Prostate gland (tissue), 2 donors: Measurements from ENCODE around the gene LURAP1L. TPM values are rescaled to one million over a fixed set of nuclear protein-coding genes. Genes with fewer than 3 reads are reported as not detected.
"Not testable (repeated sequence)": the region's sequence is repeated elsewhere in the genome, so short reads cannot be mapped to it uniquely, and the experiment has no call there.

Source experiments
- DNase-seq: peaks from one replicate; pipeline ENCODE4 v3.0.0-alpha.2; 2019; ENCODE audit warnings: low spot score
- H3K27ac ChIP-seq, 2 donors: fragments of 200-600 bp; sonication (generic); 2 replicates each; pipeline ENCODE4 v1.5.1; 2017 to 2019
- H3K27me3 ChIP-seq: fragments of 200-600 bp; sonication (generic); replicated peaks from 2 replicates; pipeline ENCODE4 v1.5.1; 2019; ENCODE audit not compliant: insufficient read depth
- H3K36me3 ChIP-seq, 2 donors: fragments of 200-600 bp; sonication (generic); 1 replicate in 1 of 2; 2 replicates in 1 of 2; pipeline versions ENCODE4 v1.5.1 to v1.8.1; 2017 to 2019
- H3K4me1 ChIP-seq: fragments of 200-600 bp; sonication (generic); replicated peaks from 2 replicates; pipeline ENCODE4 v1.5.1; 2019
- H3K4me3 ChIP-seq, 2 donors: fragments of 200-600 bp; sonication (generic); 2 replicates each; pipeline ENCODE4 v1.5.1; 2017 to 2019
- H3K9me3 ChIP-seq: fragments of 200-600 bp; sonication (generic); 2 replicates; pipeline ENCODE4 v1.5.1; 2017
- POLR2A ChIP-seq: fragments of 450-650 bp; IDR thresholded peaks from one replicate; pipeline ENCODE4 v1.6.1; 2016; ENCODE audit warnings: antibody characterized with exemption, mild to moderate bottlenecking
- POLR2AphosphoS5 ChIP-seq: sonication (generic); formaldehyde crosslinking; IDR thresholded peaks from one replicate; pipeline ENCODE4 v1.6.1; 2017; ENCODE audit warnings: antibody characterized with exemption
- WGBS: methylation state at CpG from one replicate; pipeline ENCODE4 v1.1.5; 2018; 5-methylcytosine and 5-hydroxymethylcytosine counted together
- intact Hi-C: fragments of 100-400 bp; cut with DNase I; formaldehyde crosslinking; loops from one replicate; pipeline ENCODE4 v1.14.2; 2022
- small RNA-seq, 2 donors: library from RNA; depleted of rRNA; stranded (forward); fragments of <200 nt; gene quantifications; one replicate each; pipeline ENCODE3, GENCODE V24; 2016
- total RNA-seq, 2 donors: library from RNA; depleted of rRNA; stranded (reverse); fragments of >200 nt; gene quantifications; one replicate each; pipeline ENCODE4 v1.1.0, GENCODE V29; 2016
- TF ChIP-seq, protein P1 (sequence below), 4 experiments: fragments of 200-600 bp in 2 of 4; fragments of 450-650 bp in 2 of 4; sonication (generic) in 2 of 4; IDR thresholded peaks; 1 replicate in 3 of 4; 2 replicates in 1 of 4; pipeline ENCODE4 v1.5.1; 2016 to 2019; ENCODE audit warnings: antibody characterized with exemption in 4 of 4, mild to moderate bottlenecking in 2 of 4, moderate library complexity in 2 of 4

The LURAP1L gene
- total RNA-seq, 2 donors from 2014 or later: 2.7 to 8.8 TPM

- Histone ChIP-seq H3K4me3 (no peak overlapping the region), H3K4me1 (no peaks in the 10 kb centered on the region), H3K27me3 (no peaks in the 10 kb centered on the region), H3K9me3 (no peaks in the 10 kb centered on the region), H3K36me3 (no peaks in the 10 kb centered on the region), H3K27ac (no peak overlapping the region)
- TF ChIP-seq, protein P1, sequence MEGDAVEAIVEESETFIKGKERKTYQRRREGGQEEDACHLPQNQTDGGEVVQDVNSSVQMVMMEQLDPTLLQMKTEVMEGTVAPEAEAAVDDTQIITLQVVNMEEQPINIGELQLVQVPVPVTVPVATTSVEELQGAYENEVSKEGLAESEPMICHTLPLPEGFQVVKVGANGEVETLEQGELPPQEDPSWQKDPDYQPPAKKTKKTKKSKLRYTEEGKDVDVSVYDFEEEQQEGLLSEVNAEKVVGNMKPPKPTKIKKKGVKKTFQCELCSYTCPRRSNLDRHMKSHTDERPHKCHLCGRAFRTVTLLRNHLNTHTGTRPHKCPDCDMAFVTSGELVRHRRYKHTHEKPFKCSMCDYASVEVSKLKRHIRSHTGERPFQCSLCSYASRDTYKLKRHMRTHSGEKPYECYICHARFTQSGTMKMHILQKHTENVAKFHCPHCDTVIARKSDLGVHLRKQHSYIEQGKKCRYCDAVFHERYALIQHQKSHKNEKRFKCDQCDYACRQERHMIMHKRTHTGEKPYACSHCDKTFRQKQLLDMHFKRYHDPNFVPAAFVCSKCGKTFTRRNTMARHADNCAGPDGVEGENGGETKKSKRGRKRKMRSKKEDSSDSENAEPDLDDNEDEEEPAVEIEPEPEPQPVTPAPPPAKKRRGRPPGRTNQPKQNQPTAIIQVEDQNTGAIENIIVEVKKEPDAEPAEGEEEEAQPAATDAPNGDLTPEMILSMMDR (IDR thresholded peaks at IDR 0.05): no peak
- TF ChIP-seq POLR2A (no peak), POLR2AphosphoS5 (no peak)
- DNase-seq: no peak
- intact Hi-C loops: no loop called here
- 64% methylated on average over 3 of the region's 3 CpGs for WGBS
Observed at GRCh38 chr9:12862611-12863410, 88.0 kb downstream of the LURAP1L start.

DNA sequence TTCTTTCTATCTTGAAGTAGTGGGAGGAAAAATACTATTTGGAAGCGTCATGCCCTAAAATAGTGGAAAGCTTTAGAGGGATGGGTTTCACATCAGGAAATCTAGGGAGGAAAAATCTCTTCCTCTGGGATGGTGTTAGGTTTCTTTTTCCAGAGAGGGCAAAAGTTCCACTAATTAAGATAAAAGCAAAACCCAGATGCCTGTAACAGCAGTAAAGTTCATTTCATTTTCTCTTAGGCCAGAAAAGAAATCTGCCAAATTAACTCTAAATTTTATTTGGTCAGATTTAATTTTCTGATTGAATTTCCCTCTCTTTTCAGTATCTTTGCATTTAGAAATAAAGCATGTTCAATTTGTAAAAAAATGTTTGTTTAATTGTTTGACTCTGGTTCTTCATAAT lies 88.8 kb downstream of the LURAP1L start:
- Histone ChIP-seq H3K27me3 (no peaks in the 10 kb centered on the region), H3K27ac (no peak overlapping the region), H3K4me1 (no peaks in the 10 kb centered on the region), H3K9me3 (no peaks in the 10 kb centered on the region), H3K4me3 (no peak overlapping the region), H3K36me3 (no peaks in the 10 kb centered on the region)
- intact Hi-C loops: no loop called here
- WGBS: 94% methylated on average over 1 of the region's 1 CpG
- no peak for TF ChIP-seq POLR2AphosphoS5
- TF ChIP-seq, protein P1 (IDR thresholded peaks at IDR 0.05): no peak
- no peak for TF ChIP-seq POLR2A
- DNase-seq: no peak

DNA sequence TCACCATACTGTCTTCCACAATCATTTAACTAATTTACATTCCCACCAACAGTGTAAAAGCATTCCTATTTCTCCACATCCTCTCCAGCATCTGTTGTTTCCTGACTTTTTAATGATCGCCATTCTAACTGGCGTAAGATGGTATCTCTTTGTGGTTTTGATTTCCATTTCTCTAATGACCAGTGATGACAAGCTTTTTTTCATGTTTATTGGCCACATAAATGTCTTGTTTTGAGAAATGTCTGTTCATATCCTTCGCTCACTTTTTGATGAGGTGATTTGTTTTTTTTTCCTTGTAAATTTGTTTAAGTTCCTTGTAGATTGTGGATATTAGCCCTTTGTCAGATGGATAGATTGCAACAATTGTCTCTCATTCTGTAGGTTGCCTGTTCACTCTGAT lies 90.6 kb downstream of the LURAP1L start:
- DNase-seq, H3K27ac ChIP-seq, H3K4me1 ChIP-seq, H3K27me3 ChIP-seq, H3K36me3 ChIP-seq, intact Hi-C loops, H3K4me3 ChIP-seq, H3K9me3 ChIP-seq: not testable (repeated sequence)
- WGBS: 62% methylated on average over 3 of the region's 3 CpGs

Small RNA genes lying within 50 kb of the gene (small RNA-seq; reads per million reads assigned to genes)
- 0 reads per million in 2 donors for gene RN7SL849P

Other genes starting within 250 kb of the LURAP1L start
- under 1 TPM in 1 of 2 donors, not detected in 1; 0.80 TPM for gene TYRP1, start 81.6 kb upstream of the LURAP1L start, total RNA-seq